HG02588 (cell line): ENCODE measurements around the gene MBD5.

Experiments used
- ATAC-seq: cut with Tn5 transposase; IDR thresholded peaks from one replicate; pipeline ENCODE4 v1.9.1; 2021; ENCODE audit warnings: mild to moderate bottlenecking, moderate library complexity; ENCODE audit not compliant: unreplicated experiment

Gene MBD5

GRCh38 chr2:148022882-148023281 is 2.0 kb downstream of the MBD5 start:
- ATAC-seq: no peak

GRCh38 chr2:148023861-148024260 is 3.0 kb downstream of the MBD5 start:
- peak; percentile 33 for ATAC-seq

- no peak for ATAC-seq
These were observed 5.7 kb downstream of the MBD5 start for GRCh38 chr2:148026573-148026972.

GRCh38 chr2:148027822-148028221 is 6.9 kb downstream of the MBD5 start:
- no peak for ATAC-seq

- no peak for ATAC-seq
These were observed 7.9 kb downstream of the MBD5 start for GRCh38 chr2:148028781-148029180.

- ATAC-seq: no peak
These were observed 10.3 kb downstream of the MBD5 start for GRCh38 chr2:148031152-148031551.

GRCh38 chr2:148032215-148032614 is 11.3 kb downstream of the MBD5 start:
- no peak for ATAC-seq

GRCh38 chr2:148039783-148040182 is 18.9 kb downstream of the MBD5 start:
- ATAC-seq: no peak

GRCh38 chr2:148042219-148042618 is 21.3 kb downstream of the MBD5 start:
- peak; percentile 80 for ATAC-seq

GRCh38 chr2:148044322-148044721 is 23.4 kb downstream of the MBD5 start:
- no peak for ATAC-seq

GRCh38 chr2:148046802-148047201 is 25.9 kb downstream of the MBD5 start:
- ATAC-seq: no peak

GRCh38 chr2:148048475-148049221 is 27.8 kb downstream of the MBD5 start:
- ATAC-seq: peak; percentile 68

GRCh38 chr2:148049284-148049683 is 28.4 kb downstream of the MBD5 start:
- ATAC-seq: no peak

GRCh38 chr2:148052687-148053086 is 31.8 kb downstream of the MBD5 start:
- ATAC-seq: no peak

GRCh38 chr2:148058641-148059040 is 37.8 kb downstream of the MBD5 start:
- ATAC-seq: no peak

- no peak for ATAC-seq
These were observed 42.7 kb downstream of the MBD5 start for GRCh38 chr2:148063633-148064032.

GRCh38 chr2:148065936-148066335 is 45.0 kb downstream of the MBD5 start:
- no peak for ATAC-seq

- ATAC-seq: no peak
These were observed 46.9 kb downstream of the MBD5 start for GRCh38 chr2:148067801-148068200.

- no peak for ATAC-seq
These were observed 50.5 kb downstream of the MBD5 start for GRCh38 chr2:148071351-148071750.

GRCh38 chr2:148096012-148096411 is 75.1 kb downstream of the MBD5 start:
- ATAC-seq: no peak

- ATAC-seq: no peak
These were observed 81.8 kb downstream of the MBD5 start for GRCh38 chr2:148102641-148103040.

- no peak for ATAC-seq
These were observed 83.1 kb downstream of the MBD5 start for GRCh38 chr2:148103946-148104345.

- no peak for ATAC-seq
These were observed 85.4 kb downstream of the MBD5 start for GRCh38 chr2:148106331-148106730.
